Measurements from ENCODE around the gene NBPF15.
"Not testable (repeated sequence)": the region's sequence is repeated elsewhere in the genome, so short reads cannot be mapped to it uniquely, and the experiment has no call there.

Gene NBPF15

DNA sequence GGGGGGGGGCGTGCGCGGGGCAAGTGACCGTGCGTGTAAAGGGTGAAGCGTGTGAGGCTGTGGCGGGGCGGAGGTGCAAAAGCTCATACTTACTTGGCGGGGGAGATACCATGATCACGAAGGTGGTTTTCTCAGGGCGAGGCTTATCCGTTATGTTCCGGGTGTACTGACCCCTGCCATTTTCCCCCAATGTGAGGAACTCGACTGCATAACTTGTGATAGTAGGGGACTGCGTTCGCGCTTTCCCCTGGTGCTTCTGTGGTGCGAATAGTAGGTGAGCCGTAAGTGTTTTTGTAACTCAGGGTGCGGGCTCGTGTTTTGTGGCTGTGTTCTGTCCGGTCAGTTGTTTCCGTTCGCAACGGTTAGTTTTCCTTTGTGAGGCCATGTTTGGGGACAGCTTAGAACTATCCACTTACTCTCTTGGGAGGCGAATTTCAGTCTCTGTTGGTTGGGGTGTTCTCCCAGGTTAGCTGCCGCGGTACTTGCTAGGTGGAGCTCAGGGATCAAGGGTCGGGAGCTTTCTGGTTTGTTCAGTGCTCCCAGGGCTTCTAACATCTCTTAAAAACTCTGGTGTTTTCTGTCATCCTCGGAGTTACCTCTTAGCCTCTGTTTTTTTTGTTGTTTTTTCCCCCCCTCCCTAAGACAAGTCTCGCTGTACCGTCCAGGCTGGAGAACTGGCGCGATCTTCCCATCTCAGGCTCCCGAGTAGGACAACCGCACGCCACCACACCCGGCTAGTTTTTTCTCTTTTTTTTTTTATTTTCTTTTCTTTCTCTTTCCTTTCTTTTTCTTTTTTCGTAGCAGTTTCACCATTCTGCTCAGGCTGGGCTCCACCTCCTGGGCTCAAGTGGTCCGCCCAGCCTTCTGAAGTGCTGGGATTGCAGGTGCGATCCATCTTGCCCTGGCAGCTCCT lies 48.7 kb downstream of the NBPF15 start:
- DNase-seq (ENCODE audit: low read depth in 1 of 2, low spot score in 1 of 2) = peak; percentile 57 to 98
- peak; percentile 64; the same call in 1 of the 2 replicates for TF ChIP-seq JUND (IDR thresholded peaks at IDR 0.05; ENCODE audit: low read depth)

DNA sequence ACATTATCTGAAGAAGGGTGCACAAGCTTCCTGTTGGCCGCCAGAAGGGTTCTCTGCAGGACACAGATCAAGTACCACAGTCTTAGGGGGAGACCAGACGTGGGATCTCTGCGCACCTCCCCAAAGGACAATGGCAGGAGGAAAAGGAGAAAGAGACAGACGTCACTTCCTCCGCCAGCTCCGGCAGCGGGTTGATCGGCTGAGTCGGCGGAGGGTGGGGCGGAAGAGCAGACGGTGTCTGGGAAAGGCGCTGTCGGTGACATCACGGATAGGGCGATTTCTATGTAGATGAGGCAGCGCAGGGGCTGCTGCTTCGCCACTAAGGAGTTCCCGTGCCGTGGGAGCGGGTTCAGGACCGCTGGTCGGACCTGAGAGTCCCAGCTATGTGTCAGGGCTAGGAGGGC lies 49.4 kb downstream of the NBPF15 start:
- in situ Hi-C loops (cut with HindIII; ENCODE audit: low pct_unique_long_range_greater_than_20kb, low sequenced_read_pairs) = not testable (repeated sequence)
- DNase-seq (ENCODE audit: low read depth in 1 of 2, low spot score in 1 of 2) = peak in 1 of 2 experiments; percentile 83

More for the DNA sequence above, 48.7 kb downstream of the NBPF15 start:
- in situ Hi-C loops (cut with HindIII; ENCODE audit: low pct_unique_long_range_greater_than_20kb, low sequenced_read_pairs) = not testable (repeated sequence)

DNA sequence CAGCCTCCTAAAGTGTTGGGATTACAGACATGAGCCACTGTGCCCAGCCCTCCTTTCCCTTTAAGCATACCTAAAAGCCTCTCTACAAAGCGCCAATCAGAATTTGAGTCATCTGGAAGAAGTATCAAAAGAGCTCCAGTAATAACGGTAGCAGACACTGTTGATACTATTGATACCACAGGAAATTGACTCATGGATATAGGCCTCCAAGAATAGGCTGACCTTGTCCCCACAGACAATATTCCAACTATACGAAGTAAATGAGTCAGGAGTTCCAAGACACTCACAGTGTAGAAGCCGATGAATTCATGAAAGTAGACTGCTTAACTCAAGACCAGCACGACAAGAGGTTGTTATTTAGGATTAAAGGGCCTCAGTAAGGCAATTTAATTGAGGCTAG lies 58.7 kb downstream of the NBPF15 start:
- DNase-seq (ENCODE audit: low read depth in 1 of 2, low spot score in 1 of 2); in situ Hi-C loops (cut with HindIII; ENCODE audit: low pct_unique_long_range_greater_than_20kb, low sequenced_read_pairs): not testable (repeated sequence)

DNA sequence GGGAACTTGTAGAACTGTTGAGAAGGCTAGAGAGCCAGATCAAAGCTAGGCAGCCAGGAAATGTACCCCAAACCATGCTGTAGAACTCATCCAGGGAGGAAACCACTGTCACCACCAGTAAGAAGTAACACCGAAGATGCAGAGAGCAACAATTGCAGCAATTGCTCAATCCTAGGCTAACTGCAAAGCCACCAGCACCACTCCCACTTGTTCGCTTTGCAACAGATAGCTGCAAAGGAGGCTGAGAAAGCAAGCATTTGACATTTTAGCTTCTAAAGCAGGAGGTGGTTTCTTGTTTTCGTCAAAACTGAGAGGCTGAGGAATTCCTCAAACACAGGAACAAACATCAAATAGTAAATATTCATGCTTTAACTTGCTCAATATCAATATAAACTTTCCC lies 89.8 kb downstream of the NBPF15 start:
- DNase-seq (ENCODE audit: low read depth in 1 of 2, low spot score in 1 of 2); in situ Hi-C loops (cut with HindIII; ENCODE audit: low pct_unique_long_range_greater_than_20kb, low sequenced_read_pairs): not testable (repeated sequence)

Data from T47D (cell line).